GM18511 (cell line): ENCODE data around the gene SPNS2.

Source experiments
- ATAC-seq: cut with Tn5 transposase; IDR thresholded peaks from one replicate; pipeline ENCODE4 v1.9.1; 2021; ENCODE audit warnings: mild to moderate bottlenecking, moderate library complexity; ENCODE audit not compliant: unreplicated experiment

SPNS2 gene

GRCh38 chr17:4548721-4549531 is 50.2 kb downstream of the SPNS2 start:
- ATAC-seq: no peak

- no peak for ATAC-seq
Measured at GRCh38 chr17:4549781-4550533, 51.3 kb downstream of the SPNS2 start.

GRCh38 chr17:4550534-4551039 is 51.9 kb downstream of the SPNS2 start:
- ATAC-seq: no peak

DNA sequence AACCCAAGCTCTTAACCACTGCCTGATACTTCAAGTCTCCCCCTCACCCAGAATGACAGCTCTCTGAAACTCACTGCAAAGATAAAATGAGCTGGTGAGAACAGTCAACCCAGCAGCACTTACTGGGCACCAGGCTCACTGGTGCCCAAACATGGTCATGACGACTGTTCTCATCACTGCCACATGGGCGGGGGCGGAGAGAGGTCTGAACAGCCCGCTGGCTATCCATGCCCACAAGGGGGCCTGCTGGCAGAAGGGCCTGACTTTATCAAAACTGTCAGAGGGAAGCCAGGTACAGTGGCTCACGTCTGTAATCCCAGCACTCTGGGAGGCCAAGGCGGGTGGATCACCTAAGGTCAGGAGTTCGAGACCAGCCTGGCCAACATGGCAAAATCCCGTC is 52.5 kb downstream of the SPNS2 start:
- ATAC-seq: no peak

- ATAC-seq: no peak
Measured at GRCh38 chr17:4551796-4552525, 53.3 kb downstream of the SPNS2 start.

- ATAC-seq: no peak
Measured at GRCh38 chr17:4553669-4554068, 55.0 kb downstream of the SPNS2 start.

DNA sequence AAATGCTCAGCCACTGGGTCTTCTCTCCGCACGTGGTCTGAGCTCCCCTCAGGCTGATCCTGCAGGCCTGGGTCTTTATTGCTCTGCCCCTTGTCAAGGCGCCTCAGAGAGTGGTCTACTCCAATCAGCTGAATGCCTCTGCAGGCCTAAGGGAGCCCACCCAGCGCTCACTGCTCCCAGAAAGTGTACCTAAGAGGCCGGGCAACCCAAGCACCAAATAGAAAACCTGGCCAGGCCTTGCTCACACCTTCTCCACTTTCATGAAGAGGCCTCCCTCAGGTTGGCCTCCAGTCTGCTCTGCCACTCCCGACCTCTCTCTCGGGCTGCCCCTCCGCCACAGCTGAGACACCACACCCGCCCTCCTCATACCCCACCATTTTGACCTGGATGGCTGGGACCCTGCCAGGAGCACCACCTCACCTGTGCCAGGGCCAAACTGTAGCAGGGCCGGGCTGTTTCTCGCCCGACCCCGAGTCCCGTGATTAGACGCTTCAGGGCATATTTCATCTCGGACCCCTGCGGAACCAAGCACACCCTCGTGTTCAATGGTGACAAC is 55.8 kb downstream of the SPNS2 start:
- peak; percentile 17 for ATAC-seq

- ATAC-seq: peak; percentile 91
Measured at GRCh38 chr17:4554997-4555799, 56.5 kb downstream of the SPNS2 start, which contains the start of gene MYBBP1A. Gene MYBBP1A (minus strand): TSS chr17:4555384. CDS start chr17:4555324, 60 bp downstream.

GRCh38 chr17:4555873-4556759 is 57.4 kb downstream of the SPNS2 start:
- no peak for ATAC-seq

GRCh38 chr17:4556996-4557395 is 58.3 kb downstream of the SPNS2 start:
- no peak for ATAC-seq

DNA sequence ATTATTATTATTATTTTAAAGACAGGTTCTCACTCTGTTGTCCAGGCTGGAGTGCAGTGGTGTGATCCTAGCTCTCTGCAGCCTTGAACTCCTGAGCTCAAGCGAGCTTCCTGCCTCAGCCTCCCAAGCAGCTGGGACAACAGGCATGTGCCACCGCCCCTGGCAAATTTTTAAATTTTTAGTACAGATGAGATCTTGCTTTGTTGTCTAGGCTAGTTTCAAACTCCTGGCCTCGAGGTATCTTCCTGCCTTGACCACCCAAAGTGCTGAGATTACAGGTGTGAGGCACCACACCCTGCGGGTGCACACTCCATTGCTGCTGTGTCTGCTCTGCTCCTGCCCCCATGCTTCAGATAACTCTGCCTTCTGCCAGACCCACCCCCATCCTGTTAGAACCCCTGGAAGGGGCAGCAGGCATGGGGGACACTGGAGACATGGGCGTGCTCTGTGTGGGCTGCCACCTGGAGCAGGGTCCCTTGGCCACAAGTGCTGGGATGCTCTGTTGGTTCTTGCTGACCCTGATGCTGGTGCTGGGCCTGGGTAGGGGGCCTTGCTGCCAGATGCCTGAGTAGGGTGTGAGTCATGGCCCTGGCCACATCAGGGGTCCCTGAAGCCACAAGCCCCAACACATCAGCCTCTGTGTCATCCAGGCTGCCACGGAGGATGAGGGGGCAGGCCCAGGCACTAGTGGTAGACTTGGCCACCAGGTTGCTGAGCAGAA is 59.1 kb downstream of the SPNS2 start:
- ATAC-seq: no peak

GRCh38 chr17:4558347-4558971 is 59.8 kb downstream of the SPNS2 start:
- ATAC-seq: no peak

DNA sequence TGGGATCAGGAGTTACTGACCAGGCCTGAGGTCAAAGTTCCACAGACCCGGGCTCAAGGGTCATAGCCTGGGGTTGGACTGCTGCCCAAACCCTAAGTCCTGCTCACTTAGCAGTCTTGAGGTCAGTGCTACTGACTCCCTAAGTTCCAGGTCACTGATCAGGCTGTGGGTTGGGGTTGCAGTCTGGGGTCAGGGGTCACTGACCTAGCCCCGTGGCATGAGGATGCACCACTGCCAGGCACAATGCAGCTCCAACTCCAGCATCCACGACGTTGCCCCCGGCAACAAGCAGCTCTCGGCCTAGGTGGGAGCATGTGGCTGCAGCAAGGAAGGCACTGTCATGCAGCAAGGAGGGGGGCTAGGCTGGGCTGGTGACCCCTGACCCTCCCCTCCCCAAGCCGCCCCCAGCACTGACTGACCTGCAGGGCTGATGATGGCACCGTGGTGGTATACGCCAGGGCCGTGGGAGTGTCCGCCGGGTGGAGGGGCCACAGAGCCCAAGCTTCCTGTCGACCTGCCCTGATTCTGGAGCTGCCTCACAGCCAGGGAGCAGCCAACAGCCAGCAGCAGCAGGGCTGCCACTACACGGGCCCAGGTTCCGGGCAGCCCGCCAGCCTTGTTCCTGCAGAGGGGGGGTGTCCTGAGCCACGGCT is 60.6 kb downstream of the SPNS2 start:
- no peak for ATAC-seq

- no peak for ATAC-seq
Measured at GRCh38 chr17:4559966-4560365, 61.3 kb downstream of the SPNS2 start.

DNA sequence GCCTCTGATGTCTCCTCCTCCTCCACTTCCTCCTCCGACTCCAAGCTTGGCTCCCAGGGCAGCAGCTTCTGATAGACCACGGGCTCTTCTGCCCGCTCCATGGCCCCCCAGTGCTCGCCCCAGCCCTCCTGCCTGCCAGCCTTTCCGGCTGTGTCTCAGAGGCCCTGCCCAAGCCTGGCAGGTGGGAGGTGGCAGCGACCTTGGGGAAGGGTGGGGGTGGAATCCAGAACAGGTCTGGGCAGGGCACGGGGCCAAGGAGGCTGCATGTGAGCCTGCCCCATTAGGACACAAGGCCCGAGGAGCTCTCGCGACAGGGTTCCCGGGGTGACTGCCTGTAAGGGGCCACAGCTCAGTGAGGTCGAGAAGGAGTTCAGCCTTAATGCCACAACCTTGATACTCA is 61.7 kb downstream of the SPNS2 start, which contains the start of gene GGT6:
Gene GGT6 (minus strand): TSS at position 157 of the 400 bp plus-strand sequence. CDS start 56 bp downstream, at position 101.
- no peak for ATAC-seq

GRCh38 chr17:4560837-4561256 is 62.2 kb downstream of the SPNS2 start:
- no peak for ATAC-seq
